IPS DF 19.7 (cell line): Measurements from ENCODE around the gene TELO2.
"Not testable (repeated sequence)": the region's sequence is repeated elsewhere in the genome, so short reads cannot be mapped to it uniquely, and the experiment has no call there.

ENCODE experiments used
- DNase-seq: peaks from one replicate; pipeline ENCODE4 v3.0.0-alpha.2; 2013; ENCODE audit warnings: low read depth, low spot score

TELO2 gene

DNA sequence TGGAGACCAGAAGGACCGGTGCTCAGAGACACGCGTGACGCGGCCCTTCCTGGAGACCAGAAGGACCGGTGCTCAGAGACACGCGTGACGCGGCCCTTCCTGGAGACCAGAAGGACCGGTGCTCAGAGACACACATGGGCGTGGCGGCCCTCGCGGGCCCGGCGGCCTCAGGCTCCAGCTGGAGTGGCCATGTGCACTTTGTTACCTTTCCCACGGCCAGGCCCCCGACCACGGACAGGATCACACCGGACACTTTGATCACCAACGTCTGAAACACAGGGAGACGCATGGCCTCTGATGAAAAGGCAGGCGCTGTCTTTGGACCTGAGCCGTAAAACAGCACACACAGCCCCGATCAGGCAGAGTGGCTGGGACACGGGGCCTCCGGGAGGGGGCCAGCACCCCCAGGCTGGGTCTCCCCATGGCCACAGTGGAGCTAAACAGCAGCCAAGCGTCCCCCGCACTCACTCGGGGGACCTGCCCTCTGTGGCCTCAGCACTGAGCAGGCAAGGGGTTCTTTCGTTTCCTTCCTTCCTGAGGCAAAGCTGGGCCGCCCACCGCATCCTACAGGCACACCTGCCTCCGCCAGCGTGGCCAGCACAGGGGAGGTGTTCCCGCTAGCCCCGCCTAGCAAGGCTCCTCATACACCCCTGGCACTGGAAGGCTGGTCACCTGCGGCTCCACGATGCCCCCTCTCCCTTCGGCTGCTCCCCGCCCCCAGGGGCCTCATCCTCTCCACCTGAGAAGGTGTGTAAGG lies 35.5 kb upstream of the TELO2 start:
- no peak for DNase-seq

DNA sequence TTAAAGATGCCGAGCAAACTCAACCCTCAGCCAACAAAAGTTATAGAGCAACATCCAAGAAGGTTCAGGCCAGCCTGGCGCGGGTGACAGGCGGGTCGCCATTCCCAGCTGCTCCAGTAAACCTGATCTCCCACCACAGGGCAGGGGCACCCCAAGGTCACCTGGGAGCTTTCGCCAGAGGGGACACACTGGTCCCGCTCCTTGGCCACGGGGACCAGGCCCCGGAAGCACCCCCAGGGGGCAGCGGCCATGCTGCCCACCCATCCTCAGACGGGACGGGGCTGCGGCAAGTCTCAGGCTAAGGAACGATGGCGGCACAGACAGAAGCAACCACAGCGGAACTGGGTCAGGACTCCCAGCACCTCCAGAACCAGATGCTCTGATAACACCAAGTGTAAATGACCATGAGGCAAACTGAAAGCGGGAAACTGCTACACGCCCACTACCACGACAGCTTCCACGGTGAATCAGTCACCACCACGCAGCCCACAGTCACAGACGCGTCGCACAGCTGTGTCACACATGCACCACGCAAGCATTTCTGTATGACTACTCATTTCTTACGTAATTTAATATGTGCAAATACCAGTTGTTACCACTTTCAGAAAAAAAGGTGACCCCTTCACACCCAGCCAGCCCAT lies 34.7 kb upstream of the TELO2 start:
- no peak for DNase-seq

DNA sequence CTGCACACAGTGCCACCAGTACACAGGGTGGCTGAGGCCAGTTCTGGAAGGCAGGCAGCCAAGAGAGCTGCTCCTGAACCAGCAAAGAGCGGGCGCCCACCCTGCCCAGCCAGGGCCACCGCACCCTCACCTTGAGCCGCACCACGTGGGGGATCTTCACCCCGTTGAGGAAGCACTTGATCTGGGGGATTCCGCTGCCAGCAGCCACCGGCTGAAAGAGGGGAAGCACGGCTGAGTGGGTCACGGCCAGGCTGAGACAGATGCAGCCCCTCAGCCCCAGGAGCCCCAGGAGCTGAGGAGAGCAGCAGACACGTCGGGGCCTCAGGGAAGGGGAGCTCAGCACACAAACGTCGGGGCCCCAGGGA lies 34.2 kb upstream of the TELO2 start:
- DNase-seq = no peak

DNA sequence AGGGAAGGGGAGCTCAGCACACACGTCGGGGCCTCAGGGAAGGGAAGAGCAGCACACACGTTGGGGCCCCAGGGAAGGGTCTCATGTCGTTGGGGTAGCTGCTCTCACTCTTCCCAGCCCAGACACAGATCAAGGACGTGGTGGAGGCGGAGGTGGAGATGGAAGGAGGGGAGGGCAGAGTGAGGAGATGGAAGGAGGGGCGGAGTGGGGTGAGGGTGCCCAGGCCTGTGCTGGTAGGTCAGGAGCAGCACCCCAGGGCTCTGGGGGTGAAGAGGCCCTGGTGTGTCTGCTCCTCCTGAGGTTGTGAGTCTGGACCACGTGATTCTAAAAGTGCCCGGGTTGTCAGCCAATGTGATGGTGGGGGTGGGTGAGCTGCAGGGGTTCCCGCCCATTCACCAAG lies 33.2 kb upstream of the TELO2 start:
- no peak for DNase-seq

DNA sequence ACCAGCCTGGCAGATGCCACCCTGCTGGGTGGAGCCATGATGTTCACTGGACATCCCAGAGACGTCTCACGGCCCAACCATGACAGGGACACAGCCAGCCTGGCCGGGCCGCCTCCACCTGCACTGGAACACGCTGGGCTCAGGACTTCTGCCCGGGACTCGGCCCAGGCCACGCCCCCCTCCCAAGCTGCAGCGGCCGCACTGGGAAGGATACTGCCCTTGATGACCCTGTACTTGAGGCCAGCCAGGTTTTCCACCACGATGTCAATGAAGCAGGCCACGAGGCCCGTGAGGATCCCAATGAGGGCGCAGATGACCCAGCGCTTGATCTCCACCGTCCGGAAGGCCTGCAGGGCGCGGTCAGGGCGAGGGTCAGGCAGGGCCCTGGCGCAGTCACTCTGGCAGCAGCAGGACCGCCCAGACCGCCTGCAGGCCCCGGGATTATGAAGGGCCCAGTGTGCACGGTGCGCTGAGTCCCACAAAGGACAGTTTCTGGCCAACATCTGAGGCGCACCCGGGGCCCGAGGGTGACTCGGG lies 32.5 kb upstream of the TELO2 start:
- DNase-seq = no peak

DNA sequence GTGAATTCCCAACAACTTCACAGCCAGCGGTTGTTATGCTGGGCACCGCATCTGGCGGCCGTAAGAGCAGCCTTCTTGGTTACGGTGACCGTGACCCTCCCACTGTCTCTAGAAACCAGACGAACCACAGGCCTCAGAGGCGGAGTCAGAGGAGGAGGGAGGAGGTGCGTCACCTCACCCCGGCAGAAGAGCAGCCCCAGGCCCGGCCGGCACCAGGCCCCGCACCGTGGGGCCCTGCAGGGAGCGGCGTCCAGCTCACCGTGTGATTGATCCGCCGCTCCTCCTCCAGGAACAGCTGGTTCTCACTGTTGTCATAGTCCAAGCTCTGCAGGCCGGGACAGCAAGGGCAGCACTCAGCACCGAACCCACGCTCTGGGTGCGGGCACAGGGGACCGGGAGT lies 32.0 kb upstream of the TELO2 start:
- no peak for DNase-seq

DNA sequence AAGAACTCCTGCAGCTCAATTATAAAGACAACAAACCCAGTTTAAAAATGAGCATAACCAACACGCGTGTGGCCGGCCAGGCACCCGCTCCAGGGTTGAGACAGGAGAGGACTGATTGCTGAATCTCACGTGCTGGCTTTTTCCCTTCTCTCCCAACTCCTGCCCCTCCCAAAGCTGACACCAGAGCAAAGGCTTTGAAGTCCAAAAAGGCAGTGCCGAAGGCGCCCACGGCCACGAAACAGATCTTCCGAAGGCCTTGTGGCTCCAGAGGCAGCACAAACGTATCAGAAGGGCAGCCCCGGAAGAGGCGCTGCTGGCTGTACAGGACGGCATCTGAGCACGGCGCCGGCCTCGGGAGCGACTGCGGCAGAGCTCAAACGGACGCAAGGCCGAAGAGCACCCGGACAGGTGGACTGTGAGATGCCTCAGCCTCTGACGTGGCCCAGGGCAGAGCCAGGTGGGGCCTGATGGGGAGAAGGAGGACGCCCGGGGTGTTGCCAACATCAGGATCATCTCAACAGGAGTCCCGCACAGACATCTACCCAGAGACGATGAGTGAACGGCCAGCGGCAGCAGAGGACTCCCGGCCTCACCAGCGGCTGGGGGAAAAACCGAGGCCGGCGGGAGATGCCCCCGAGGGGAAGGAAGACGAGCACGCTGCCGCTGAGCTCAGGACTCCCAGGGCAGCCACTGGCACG lies 28.8 kb upstream of the TELO2 start:
- DNase-seq = no peak

DNA sequence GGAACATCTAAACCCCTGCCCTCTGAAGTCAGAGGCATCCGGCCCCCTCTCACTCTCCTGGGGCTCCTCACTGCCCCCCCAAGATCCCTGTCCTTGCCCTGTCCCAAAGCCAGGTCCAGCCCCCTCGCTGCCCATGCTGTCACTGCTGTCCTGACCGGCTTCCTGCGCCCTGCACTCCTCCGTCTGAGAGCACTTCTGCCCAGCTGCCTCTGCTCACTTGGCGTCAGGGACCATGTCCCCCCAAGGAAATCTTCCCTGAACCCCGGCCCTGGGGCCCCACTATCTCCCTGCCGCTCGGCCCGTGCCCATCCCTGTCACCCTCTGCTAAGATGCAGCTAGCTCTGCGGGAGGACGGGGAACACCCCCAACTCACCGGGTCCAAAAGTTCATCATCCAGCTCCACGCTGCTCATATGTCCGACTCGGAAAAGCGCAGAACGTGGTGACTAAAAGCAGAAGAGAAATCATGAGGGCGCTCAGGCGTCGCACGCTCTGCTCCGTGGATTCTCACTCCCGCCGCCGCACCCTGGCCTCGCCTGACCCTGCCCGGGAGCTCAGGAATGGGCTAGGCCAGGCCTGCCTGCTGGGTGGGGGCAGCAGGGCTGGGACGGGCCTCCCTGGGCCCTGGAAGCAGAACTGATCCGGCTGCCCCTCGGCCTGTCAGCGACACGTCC lies 28.1 kb upstream of the TELO2 start:
- no peak for DNase-seq

DNA sequence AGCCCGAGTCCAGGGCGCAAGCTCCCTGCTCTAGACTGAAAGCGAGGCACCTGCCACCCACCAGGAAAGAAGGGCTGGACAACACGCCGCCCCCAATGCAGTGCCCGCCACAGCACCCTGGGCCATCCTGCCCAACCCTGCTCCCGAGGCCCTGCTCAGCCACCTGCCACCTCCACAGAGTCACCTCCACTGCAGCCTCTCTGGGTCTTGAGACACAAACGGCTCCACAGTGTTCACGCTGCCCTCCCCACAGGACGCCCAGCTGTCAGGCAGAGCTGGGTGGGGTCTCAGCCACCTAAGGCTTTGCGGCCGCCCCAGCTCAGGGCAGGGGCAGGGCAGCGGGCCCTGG lies 27.6 kb upstream of the TELO2 start:
- no peak for DNase-seq

DNA sequence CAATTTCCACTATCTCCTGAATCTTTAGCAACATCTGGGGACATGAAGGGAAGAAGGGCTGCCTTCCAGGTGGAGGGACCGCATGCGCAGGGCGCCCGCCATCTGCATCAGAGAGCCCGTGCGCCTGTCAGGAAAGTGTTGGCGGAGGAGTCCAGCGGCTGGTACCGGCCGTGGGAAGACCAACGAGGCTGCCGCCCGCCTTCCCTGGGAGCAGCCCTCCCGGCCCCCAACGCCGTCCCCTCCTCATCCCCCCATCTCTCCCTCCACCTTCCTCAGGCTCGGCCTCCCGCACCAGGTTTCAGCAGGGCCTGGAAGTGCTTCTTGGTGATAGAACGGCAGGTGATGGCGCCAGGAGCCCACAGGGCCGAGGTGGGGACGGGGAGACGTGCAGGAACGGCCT lies 27.1 kb upstream of the TELO2 start:
- no peak for DNase-seq

DNA sequence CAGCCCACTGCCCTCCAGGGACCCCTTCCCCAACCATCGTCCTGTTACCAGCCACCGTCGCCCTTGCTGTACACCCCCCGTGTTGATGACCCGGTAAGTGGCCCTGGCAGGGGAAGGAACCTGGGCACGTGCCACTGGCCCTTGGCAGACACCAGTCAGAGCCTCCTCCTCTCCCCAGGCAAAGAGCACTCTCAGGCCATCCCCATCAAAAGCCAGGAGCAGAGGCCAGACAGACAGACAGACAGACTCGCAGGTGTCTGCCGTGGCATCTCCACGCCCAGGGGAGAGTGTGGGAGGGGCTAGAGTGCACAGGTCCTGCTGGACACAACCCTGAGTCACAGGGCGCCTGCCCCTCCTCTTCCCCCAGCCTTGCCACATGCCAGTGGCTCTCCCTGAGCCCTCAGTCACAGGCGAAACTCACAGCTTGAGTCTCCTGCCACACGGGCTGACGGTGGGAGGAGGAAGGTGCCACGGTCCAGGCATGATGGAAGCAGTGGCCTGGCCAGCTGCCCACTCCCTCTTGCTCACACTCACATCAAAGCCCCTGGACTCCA lies 26.1 kb upstream of the TELO2 start:
- DNase-seq = no peak

DNA sequence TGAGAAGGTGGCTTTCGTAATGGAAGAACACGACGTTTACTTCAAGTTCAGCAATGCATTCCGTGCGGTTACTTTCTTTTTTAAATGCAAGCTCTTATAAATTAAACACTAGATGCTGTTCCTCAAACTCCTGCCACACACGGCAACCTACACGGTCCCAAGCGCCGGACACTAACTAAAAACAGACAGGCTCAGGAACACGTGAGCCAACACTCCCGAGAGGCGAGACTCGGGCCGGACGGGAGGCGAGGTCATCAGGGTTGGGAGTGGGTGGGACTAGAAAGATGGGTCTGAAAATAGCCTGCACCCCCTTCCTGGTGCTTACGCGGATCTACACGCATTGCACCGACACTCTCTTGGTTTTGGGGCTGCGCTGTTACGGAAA lies 24.7 kb upstream of the TELO2 start:
- no peak for DNase-seq

DNA sequence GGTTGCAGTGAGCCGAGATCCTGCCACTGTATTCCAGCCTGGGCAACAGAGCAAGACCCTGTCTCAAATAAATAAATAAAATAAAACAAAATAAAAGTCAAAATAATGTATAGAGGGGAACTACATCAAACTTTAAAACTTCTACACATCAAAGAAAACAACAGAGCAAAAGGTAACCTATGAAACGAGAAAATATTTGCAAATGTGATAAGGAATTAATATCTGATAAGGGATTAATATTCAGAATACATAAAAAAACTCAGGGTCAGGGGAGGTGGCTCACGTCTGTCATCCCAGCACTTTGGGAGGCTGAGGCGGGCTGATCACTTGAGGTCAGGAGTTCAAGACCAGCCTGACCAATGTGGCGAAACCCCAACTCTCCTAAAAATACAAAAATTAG lies 24.0 kb upstream of the TELO2 start:
- DNase-seq = not testable (repeated sequence)

DNA sequence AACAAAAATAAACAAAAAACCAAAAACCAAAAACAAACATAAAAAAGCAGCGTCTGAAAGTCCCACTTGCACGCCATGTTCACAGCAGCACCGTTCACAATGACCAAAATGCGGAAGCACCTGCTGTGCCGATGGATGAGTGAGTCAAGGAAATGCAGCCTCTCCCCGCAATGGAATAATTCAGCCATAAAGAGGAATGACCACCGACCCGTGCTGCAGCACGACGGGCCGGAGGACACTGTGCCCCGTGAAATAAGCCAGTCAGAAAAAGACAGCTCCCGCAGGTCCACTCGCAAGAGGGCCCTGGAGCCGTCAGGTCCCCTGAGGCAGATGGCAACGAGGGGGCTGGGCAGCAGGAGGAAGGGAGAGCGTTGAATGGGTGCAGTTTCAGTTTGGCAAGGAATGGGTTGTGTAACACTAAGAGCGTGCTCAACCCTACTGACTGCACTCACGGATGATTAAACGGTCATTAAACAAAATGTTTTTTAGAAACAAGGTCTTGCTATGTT lies 23.4 kb upstream of the TELO2 start:
- DNase-seq = no peak

DNA sequence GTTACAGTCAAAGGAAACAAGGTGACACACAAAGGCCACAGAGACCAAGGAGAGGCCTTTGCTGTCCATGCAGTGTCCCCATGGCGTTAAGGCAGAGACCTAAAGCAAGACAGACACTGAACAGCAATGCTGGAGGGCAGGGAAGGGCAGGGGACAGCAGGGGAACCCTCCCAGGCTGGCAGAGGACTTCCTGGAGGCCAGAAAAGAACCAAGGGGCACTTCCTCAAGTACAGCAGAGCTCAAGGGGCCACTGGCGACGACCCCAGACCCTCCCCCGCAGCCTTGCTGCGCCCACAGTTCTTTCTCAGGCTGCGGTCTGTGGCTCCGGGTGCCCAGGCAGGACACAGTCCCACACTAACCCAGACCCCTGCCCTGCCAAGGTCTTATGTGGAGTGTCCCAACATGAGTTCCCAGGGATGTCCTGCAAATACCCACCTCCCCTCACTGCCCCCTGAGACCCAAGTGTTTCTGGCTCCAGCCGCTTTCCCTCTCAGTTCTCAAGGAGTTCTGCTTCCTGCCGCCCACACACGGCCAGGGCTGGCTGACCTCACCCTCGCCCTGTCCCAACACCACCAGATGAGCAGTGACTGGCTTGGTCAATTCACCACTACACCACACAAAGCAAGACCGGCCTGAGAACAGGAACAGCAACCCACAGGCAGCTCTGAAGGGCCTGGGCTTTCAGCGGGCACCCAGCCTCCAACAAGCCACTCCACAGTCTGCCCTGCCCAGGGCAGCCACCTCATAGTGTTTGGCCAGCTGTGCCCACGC lies 22.5 kb upstream of the TELO2 start:
- DNase-seq = no peak

DNA sequence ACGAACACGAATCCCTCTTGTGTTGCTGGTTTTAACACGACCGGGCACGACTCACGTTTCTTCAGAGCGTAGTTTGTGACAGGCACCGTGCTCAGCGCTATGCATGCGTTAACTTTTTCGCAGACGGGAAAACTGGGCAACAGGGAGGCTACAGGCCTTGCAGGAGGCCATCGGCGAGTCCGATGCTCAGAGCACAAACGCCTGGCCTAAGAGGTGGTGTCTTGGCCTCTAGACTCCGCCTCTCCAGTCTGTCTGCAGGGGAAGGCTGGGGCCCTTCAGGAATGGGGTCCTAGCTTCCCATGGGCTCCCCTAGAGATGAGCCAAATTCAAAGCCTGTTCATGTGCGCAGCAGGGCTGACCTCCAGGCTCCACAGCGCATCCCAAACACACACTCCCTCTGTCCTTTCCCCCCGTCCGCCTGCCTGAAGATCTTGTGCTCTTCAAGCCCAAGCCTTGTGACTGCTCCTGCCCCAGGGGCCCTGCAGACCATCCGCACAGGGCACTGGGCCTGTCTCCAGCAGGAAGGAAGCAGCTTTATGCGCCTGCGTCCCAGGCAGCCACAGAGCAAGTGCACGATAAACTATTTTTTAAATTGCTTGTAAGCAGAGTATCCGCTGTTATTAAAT lies 21.5 kb upstream of the TELO2 start:
- DNase-seq = no peak

DNA sequence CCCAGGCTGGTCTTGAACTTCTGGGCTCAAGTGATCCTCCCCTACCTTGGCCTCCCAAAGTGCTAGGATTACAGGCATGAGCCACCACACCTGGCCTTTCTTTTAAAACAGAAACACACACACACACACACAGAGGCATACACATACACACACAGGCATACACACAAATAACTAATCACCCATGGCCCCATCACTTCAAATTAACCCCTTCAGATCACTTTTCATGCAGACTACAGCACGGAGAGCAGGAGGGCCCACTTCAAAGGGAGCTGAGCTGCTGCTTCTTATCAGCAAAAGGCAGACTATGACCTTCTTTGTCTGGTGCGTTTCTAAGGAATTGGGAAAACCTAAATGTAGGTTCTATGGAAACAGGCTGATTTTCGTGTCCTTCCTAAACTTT lies 20.2 kb upstream of the TELO2 start:
- no peak for DNase-seq

DNA sequence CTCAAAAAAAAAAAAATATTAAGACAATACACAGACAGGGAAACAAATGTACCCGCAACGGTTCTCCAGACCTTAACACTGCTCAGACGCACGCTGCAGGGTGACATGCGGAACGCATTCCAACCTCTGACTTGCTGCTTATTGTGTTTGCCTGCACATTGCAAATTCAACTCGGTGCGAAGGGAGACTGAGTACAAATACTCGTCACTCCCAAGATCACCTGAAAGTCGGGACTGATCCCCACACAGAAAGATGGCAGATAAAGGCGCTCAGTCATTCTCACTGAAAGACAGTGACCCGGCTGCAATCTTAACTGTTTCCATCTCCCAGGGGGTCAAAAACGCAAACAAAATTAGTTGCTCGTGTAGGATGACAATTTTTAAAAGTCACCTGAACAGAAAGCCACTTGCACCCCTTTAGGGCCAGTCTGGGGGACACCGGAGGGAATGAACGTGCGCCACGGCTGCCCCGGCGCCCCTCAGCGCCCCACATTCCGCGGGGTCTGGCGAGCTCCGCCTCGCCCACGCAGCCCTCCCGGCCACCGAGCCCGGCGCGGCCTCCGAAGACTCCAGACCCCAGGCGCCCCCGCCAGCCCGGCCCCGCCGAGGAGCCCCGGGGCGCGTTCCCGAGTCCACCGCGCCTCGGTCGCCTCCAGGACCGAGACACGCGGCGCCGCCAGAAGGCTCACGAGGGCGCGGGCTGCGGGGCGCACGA lies 18.9 kb upstream of the TELO2 start:
- DNase-seq = no peak

DNA sequence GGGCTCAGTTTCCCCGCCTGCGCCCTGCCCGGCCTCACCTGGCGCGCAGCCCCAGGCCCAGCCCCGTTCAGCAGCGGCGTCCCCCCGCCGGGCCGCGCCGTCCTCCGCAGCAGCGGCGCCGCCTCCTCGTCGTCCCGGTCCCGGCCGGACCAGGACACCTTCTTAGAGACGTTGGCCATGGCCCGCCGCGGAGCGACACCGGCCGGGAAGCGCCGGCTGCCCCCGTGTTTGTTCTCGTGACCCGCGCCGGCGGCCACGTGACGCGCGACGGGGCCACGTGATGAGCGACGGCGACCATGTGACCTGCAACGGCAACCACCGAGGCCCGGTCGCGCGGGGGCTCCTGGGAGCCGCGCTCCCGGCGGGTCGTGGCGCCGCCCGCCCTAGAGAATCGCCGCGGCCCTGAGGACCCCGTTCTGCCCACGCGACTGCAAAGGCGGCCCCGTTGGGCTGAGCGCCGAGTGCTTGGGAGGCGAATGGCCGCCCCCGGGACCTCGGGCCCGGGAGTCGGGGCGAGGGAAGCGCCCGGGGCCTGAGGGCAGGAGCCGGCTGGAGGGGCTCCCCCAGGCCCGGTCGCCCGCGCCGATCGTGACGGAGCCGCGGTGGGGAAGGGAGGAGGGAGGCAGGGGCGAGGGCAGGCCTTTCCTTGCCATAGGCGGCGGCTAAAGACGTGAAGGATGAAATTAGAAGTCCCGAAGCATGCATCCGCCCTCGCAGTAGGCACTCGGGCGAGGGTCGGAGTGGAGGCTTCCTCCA lies 18.2 kb upstream of the TELO2 start, which contains the start of gene CLCN7:
CLCN7 (minus strand) TSS at position 233 of the 756 bp plus-strand sequence; CDS start at position 179, 54 bp downstream.
- no peak for DNase-seq
